GM18870 (cell line): ENCODE data around the gene CENPP.
A peak's percentile ranks its signal among the peaks of the same experiment; 100 is the strongest.
"Not testable (repeated sequence)": the region's sequence is repeated elsewhere in the genome, so short reads cannot be mapped to it uniquely, and the experiment has no call there.

Experiments used
- ATAC-seq: cut with Tn5 transposase; IDR thresholded peaks from one replicate; pipeline ENCODE4 v1.9.1; 2021; ENCODE audit warnings: moderate library complexity; ENCODE audit not compliant: unreplicated experiment

Gene CENPP

DNA sequence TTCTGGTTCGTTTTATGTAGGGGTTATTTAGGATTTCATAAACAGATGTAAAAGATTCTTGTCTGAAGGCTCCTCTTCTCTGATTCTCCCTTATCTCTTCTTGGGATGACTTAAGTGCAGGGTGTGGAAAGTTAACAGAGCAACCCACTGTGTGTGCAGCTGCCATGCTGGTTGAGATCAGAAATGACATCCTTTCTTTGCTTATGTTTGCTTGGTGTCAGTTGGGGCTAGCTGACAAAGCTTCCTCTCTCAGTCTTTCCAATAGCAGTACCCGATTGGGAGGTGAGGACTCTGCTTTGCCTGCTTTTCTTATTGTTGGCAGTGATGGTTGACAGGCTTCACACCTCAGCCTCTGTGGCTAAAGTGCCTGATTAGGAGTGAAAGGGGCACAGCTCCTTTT lies 52.1 kb downstream of the CENPP start:
- ATAC-seq = no peak

DNA sequence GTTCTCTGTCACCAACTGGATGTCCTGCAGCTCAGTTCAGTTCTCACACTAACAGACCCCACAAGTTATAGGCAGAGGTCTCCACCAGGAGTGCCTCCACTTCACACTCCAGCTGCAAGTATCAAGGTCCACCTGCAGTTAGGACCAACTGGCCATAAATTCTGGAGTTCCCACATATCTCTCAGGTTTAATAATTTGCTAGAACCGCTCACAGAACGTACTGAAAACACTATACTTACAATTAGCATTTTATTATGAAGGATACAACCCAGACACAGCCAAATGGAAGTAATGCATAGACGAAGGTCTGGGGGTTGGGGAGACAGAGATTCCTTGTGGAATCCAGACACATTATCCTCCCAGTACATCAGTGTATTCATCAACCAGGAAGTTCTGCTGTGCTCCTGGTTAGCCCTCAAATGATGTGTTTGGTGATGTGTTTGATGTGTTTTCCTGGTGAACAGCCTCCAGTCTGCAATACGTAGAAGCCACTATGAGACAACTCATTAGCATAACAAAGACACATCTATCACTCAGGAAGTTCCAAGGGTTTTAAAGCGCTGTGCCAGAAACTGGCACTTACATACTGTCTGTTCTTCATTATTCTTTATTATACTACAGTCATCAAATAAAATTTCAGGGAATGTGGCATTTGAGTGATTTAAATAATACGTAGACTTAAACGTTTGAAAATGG lies 53.3 kb downstream of the CENPP start:
- ATAC-seq = no peak

DNA sequence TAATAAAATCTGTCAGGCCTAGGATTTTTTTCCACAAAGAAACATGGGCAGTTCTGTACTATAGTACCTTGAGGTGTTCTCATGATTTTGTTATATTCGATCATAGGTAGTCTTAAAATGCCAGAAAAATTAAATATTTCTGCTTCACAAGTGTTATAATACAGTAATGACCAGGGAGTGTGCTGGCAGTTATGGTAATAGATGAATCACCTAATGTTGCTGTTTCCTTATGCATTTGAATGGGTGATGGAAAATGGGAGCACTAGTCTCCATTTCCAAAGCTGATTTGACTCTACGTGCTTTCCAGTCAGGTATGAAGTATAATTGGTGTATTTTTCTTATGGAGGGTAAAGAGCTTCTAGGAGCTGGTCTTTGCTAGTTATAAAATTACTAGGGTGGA lies 54.9 kb downstream of the CENPP start:
- no peak for ATAC-seq

GRCh38 chr9:92381775-92382174 lies 56.0 kb downstream of the CENPP start:
- no peak for ATAC-seq

DNA sequence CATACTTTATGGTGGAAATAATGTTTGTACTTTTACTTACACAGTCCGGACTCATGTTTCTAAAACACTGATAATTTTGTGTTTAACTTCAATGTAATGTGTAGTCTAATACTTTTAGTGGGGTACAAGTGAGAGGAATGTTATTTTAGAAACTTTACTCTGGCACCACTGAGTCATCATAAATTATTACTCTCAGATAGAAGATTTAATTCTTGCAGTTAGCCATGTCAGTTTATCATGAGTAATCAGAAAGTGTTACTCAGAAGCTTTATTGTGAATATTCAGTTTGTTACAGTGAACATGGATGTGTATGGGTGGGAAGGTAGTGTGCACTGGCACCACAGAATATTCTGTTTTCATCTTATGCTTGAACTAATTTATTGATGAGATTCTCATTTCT lies 58.6 kb downstream of the CENPP start:
- no peak for ATAC-seq

DNA sequence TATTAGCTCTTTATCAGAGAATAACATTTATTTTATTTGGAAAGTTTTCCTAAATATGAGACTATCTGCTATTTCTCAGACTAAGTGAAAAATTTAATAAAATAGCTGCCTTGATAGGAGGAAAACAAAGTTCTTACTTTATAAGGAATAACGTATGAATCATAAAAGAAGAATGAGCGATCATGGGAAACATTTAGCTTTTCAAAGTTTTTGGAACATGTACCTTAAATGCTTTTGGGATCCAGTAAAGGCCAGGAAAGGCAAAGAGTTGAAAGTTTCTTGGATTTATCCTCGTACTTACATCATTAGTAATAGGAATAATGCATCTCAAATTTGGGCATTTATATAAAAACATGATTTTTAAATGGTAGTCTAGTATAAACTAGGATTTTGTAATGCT lies 59.2 kb downstream of the CENPP start:
- no peak for ATAC-seq

DNA sequence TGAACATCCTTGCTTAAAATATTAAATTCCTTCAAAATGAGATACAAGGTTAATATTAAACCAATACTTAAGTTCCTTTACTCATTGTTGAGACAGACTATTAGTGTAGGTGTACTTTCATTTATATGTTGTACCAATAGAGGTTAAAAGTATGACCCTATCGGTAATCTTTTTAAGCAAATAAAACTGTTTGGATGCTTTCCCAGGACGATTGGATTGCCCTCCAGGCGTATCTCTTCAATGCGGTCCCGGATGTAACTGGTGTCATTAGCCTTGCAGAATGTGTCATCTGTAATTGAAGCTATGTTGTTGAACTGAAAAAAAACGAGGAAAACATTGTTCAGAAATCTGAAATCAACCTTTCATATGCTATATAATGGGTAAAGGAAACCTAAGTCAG lies 59.7 kb downstream of the CENPP start:
- no peak for ATAC-seq

DNA sequence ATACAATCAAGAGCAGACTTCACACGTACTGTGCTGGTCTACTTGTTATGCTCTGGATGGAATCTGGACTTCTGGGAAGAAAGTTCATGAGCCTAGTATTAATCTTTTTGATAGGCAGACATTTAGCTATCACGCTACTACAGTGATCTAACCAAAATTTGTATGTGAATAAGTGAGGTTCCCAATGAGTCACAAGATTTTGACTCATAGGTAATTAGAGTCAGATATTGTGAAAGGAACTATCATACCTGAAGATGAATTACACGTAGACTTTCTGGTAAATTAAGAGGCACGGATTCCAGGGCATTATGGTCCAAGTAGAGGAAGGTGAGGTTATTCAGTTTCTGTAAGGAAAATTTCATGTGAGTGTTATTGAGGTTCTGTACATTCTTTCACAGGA lies 60.2 kb downstream of the CENPP start:
- ATAC-seq = no peak

- no peak for ATAC-seq
Measured at GRCh38 chr9:92392690-92393089, 66.9 kb downstream of the CENPP start.

DNA sequence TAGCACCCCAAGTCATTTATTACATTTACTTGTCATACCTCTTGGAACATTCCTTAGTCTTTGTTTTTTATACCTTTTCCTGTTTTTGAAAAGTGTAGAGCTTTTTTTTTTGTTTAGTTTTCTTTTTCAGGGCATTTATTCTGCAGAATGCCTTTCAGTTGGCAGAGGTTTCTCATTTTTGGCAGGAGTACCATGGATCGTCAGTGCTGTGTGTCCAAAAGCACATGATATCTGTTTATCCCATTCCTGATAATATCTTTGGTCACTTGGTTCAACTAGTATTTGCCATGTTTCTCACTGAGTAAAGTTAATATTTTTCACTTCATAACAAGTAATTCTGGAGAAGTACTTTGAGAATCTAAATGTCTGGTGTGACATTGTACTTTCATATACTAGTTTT lies 67.9 kb downstream of the CENPP start:
- no peak for ATAC-seq

- ATAC-seq = no peak
Measured at GRCh38 chr9:92395617-92396016, 69.9 kb downstream of the CENPP start.

GRCh38 chr9:92397853-92398252 lies 72.1 kb downstream of the CENPP start:
- ATAC-seq = no peak

GRCh38 chr9:92402360-92402759 lies 76.6 kb downstream of the CENPP start:
- no peak for ATAC-seq

DNA sequence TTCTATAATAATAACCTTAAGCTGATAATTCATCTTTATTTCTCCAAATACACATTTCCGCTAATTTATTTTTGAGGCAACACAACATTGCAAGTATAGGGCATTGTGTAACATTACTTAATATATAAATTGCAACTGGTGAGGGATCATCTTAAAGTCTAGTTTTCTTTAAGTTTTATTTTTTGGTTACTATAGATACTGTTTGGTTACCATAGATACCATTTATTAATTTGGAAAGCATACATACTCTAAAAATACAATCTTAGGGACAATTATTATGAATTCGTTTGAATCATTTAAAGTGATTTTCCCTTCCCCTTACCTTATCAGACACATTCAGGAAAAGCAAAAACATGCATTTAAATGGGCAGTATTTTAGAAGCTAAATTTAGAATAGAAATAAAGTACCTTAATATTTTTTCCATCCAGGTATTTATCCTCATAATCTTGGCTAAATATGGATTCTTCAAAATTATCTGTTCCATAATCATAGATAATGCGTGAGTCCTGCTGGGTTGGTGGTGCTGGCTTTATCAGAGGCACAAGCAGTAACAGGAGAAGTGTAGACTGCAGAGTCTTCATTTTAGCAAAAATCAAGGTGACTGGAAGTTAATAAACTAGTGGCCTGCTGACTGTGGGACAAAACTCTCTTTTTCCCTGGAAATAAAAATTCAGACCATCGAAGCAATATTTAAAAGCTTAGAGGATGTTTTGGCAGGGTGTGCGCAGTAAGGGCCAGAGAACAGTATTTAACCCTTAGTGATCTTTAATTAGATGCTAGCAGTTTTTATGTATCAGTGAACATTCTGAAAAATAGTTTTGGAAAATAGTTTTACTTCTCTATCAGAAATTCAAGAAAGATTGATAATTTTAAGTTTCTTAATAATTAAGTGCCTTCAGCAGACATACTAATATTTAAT lies 77.3 kb downstream of the CENPP start:
- ATAC-seq = no peak

GRCh38 chr9:92404042-92404836 lies 78.5 kb downstream of the CENPP start, which contains the start of gene OGN:
OGN (minus strand) TSS chr9:92404578; CDS start chr9:92403407, 1,171 bp downstream.
- no peak for ATAC-seq

GRCh38 chr9:92405818-92406217 lies 80.1 kb downstream of the CENPP start:
- ATAC-seq = no peak

- peak; percentile 59 for ATAC-seq
Measured at GRCh38 chr9:92406477-92406876, 80.7 kb downstream of the CENPP start.

- ATAC-seq = no peak
Measured at GRCh38 chr9:92407818-92408217, 82.1 kb downstream of the CENPP start.

- ATAC-seq = no peak
Measured at GRCh38 chr9:92408747-92409478, 83.2 kb downstream of the CENPP start.

DNA sequence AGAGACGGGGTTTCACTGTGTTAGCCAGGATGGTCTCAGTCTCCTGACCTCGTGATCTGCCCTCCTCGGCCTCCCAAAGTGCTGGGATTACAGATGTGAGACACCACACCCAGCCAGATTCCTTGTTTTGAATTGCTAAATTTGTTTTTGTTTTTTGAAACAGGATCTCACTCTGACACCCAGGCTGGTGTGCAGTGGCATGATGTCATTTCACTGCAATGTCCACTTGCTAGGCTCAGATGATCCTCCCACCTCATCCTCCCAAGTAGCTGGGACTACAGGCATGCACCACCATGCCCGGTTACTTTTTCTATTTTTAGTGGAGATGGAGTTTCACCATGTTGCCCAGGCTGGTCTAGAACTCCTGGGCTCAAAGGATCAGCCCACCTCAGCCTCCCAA lies 85.4 kb downstream of the CENPP start:
- ATAC-seq = not testable (repeated sequence)

GRCh38 chr9:92414566-92414965 lies 88.8 kb downstream of the CENPP start:
- ATAC-seq = no peak
